Thyroid gland (tissue), 4 donors: ENCODE measurements around the gene MSH3.

Experiments used
- POLR2A ChIP-seq, 2 donors: fragments of 450-650 bp; IDR thresholded peaks; one replicate each; pipeline ENCODE4 v1.6.1; 2017; ENCODE audit warnings: antibody characterized with exemption in 2 of 2, mild to moderate bottlenecking in 2 of 2, moderate library complexity in 1 of 2
- TF ChIP-seq, protein P1 (sequence below), 6 experiments: fragments of 200-600 bp in 3 of 6; fragments of 450-650 bp in 3 of 6; sonication (generic) in 3 of 6; IDR thresholded peaks; one replicate each; pipeline ENCODE4 v1.5.1; 2016 to 2019; ENCODE audit warnings: antibody characterized with exemption in 6 of 6, mild to moderate bottlenecking in 2 of 6, inconsistent platforms in 1 of 6, moderate library complexity in 1 of 6

DNA sequence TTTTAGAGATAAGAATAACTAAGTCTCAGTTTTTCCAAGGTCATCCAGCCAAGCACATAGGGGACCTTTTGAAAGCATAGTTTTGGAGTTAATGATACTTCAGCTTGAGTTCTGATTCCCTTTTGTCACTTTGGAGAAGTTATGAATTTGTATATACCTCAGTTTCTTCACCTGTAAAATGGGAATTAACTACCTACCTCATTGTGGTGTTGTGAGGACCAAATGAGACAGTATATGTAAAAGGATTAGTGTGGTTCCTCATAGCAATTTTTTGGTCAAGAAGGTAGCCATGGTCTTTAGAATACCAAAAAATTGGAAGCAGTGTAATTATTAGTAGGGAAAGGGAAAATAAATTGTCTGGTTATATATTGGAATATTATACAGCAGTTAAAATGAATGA is 98.0 kb downstream of the MSH3 start:
- TF ChIP-seq, protein P1, sequence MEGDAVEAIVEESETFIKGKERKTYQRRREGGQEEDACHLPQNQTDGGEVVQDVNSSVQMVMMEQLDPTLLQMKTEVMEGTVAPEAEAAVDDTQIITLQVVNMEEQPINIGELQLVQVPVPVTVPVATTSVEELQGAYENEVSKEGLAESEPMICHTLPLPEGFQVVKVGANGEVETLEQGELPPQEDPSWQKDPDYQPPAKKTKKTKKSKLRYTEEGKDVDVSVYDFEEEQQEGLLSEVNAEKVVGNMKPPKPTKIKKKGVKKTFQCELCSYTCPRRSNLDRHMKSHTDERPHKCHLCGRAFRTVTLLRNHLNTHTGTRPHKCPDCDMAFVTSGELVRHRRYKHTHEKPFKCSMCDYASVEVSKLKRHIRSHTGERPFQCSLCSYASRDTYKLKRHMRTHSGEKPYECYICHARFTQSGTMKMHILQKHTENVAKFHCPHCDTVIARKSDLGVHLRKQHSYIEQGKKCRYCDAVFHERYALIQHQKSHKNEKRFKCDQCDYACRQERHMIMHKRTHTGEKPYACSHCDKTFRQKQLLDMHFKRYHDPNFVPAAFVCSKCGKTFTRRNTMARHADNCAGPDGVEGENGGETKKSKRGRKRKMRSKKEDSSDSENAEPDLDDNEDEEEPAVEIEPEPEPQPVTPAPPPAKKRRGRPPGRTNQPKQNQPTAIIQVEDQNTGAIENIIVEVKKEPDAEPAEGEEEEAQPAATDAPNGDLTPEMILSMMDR (IDR thresholded peaks at IDR 0.05): no peak
- TF ChIP-seq POLR2A (IDR thresholded peaks at IDR 0.05): no peak
